PC-9 (cell line): ENCODE measurements around the gene TADA3.

Source experiments
- EZH2 ChIP-seq: fragments of 200-600 bp; sonication (generic); IDR thresholded peaks from 2 replicates; pipeline ENCODE4 v1.8.0; 2017; ENCODE audit warnings: antibody characterized with exemption, low read depth
- TF ChIP-seq, protein P1 (sequence below): fragments of 200-600 bp; sonication (generic); conservative IDR thresholded peaks from 2 replicates; pipeline ENCODE4 v1.6.1; 2017; ENCODE audit warnings: mixed run types, antibody characterized with exemption, mild to moderate bottlenecking, moderate library complexity

DNA sequence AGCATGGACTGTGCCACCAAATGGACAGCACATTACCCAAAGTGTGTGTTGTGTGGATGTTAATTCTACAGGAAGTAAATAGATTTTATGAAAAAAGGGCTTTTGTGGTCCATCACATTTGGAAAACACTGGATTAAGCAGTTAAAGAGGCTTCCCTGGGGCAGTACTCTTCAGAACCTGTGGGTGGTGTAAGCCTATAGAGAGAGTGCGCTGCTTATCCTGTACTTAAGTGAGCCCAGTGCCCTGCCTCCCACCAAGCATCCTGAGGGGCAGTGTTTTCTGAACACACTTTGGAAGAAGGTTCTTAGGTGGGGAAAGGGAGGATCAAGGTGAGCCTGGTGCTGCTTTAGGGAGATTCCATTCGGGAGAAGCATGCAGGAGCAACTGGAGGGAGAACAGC, 28.7 kb upstream of the TADA3 start:
- TF ChIP-seq, protein P1, sequence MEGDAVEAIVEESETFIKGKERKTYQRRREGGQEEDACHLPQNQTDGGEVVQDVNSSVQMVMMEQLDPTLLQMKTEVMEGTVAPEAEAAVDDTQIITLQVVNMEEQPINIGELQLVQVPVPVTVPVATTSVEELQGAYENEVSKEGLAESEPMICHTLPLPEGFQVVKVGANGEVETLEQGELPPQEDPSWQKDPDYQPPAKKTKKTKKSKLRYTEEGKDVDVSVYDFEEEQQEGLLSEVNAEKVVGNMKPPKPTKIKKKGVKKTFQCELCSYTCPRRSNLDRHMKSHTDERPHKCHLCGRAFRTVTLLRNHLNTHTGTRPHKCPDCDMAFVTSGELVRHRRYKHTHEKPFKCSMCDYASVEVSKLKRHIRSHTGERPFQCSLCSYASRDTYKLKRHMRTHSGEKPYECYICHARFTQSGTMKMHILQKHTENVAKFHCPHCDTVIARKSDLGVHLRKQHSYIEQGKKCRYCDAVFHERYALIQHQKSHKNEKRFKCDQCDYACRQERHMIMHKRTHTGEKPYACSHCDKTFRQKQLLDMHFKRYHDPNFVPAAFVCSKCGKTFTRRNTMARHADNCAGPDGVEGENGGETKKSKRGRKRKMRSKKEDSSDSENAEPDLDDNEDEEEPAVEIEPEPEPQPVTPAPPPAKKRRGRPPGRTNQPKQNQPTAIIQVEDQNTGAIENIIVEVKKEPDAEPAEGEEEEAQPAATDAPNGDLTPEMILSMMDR: peak; percentile 65
- TF ChIP-seq EZH2: no peak
